B cell (primary cell): ENCODE results near the gene CHMP6. TPM values are rescaled to one million over a fixed set of nuclear protein-coding genes. Genes with fewer than 3 reads are reported as not detected.

Source experiments
- ATAC-seq: fragments of 200-7000 bp; cut with Tn5 transposase; one replicate; pipeline ENCODE4 v1.10.0; 2021; ENCODE audit warnings: low read depth, mild to moderate bottlenecking, moderate number of reproducible peaks, moderate library complexity
- CTCF ChIA-PET: fragments of 350-600 bp; sonication (Branson Sonifier 250); formaldehyde crosslinking; loops from one replicate; lab custom pipeline; 2021; ENCODE audit warnings: antibody characterized with exemption, inconsistent platforms; lab: Charles Lee
- POLR2A ChIA-PET: fragments of 350-600 bp; sonication (Branson Sonifier 250); formaldehyde crosslinking; loops from one replicate; lab custom pipeline; 2021; ENCODE audit warnings: antibody characterized with exemption; lab: Charles Lee
- DNase-seq: peaks from one replicate; pipeline ENCODE4 v3.0.0; 2013
- H2AFZ ChIP-seq: 2 replicates; pipeline ENCODE4 v1.6.1; 2012; ENCODE audit warnings: mild to moderate bottlenecking, low read depth, low read length; ENCODE audit not compliant: insufficient read depth, poor library complexity, severe bottlenecking
- H3K27ac ChIP-seq, 2 donors: 1 replicate in 1 of 2; 2 replicates in 1 of 2; pipeline ENCODE4 v1.5.1; 2012 to 2013; ENCODE audit warnings: low read length in 2 of 2, mild to moderate bottlenecking in 2 of 2, moderate library complexity in 1 of 2
- H3K27me3 ChIP-seq, 4 experiments: fragments of 200-600 bp in 1 of 4; sonication (generic) in 1 of 4; replicated peaks in 1 of 4; 1 replicate in 2 of 4; 2 replicates in 2 of 4; pipeline versions ENCODE4 v1.6.1 to v1.7.0; 2013 to 2016; ENCODE audit warnings: low read length in 3 of 4, mild to moderate bottlenecking in 2 of 4, mixed read lengths in 1 of 4, moderate library complexity in 1 of 4; ENCODE audit not compliant: insufficient read depth in 4 of 4, control insufficient read depth in 3 of 4; ENCODE audit errors: control extremely low read depth in 1 of 4
- H3K36me3 ChIP-seq, 2 experiments: replicated peaks in 1 of 2; 1 replicate in 1 of 2; 2 replicates in 1 of 2; pipeline versions ENCODE4 v1.6.1 to v1.7.1; 2013; ENCODE audit warnings: low read length in 1 of 2; ENCODE audit not compliant: insufficient read depth in 2 of 2, control insufficient read depth in 1 of 2; ENCODE audit errors: control extremely low read depth in 1 of 2, extremely low read depth in 1 of 2
- H3K4me1 ChIP-seq, 2 donors: fragments of 200-600 bp in 1 of 2; sonication (generic) in 1 of 2; 1 replicate in 1 of 2; 2 replicates in 1 of 2; pipeline versions ENCODE4 v1.5.1 to v1.6.1; 2013 to 2017; ENCODE audit warnings: low read length in 2 of 2; ENCODE audit not compliant: control insufficient read depth in 2 of 2, insufficient read depth in 2 of 2
- H3K4me2 ChIP-seq: replicated peaks from 2 replicates; pipeline ENCODE3; 2012; ENCODE audit warnings: mild to moderate bottlenecking, low read depth, low read length; ENCODE audit not compliant: poor library complexity, severe bottlenecking
- H3K4me3 ChIP-seq, 5 experiments: fragments of 200-600 bp in 1 of 5; sonication (generic) in 1 of 5; 1 replicate in 3 of 5; 2 replicates in 2 of 5; pipeline versions ENCODE4 v1.5.1 to v1.7.0; 2011 to 2016; ENCODE audit warnings: low read length in 4 of 5, mild to moderate bottlenecking in 4 of 5, low read depth in 2 of 5, control low read depth in 1 of 5, moderate library complexity in 1 of 5; ENCODE audit not compliant: insufficient read depth in 1 of 5; ENCODE audit errors: control extremely low read depth in 1 of 5, extremely low read depth in 1 of 5
- H3K79me2 ChIP-seq: fragments of 200-600 bp; sonication (generic); one replicate; pipeline ENCODE4 v1.6.0; 2016; ENCODE audit warnings: low read length; ENCODE audit not compliant: control insufficient read depth, insufficient read depth
- H3K9ac ChIP-seq: fragments of 200-600 bp; sonication (generic); 2 replicates; pipeline ENCODE4 v1.6.1; 2017; ENCODE audit warnings: mild to moderate bottlenecking, low read length, moderate library complexity
- H3K9me3 ChIP-seq, 3 donors: one replicate each; pipeline versions ENCODE4 v1.6.1 to v1.7.1; 2013; ENCODE audit warnings: low read length in 2 of 3; ENCODE audit not compliant: control insufficient read depth in 2 of 3, insufficient read depth in 1 of 3; ENCODE audit errors: control extremely low read depth in 1 of 3
- H4K20me1 ChIP-seq: 2 replicates; pipeline ENCODE4 v1.6.0; 2012; ENCODE audit warnings: mild to moderate bottlenecking, low read length; ENCODE audit not compliant: insufficient read depth, control insufficient read depth, poor library complexity, severe bottlenecking
- H3K27ac Mint-ChIP-seq: one replicate; pipeline ENCODE4 v1.8.0; 2021; ENCODE audit warnings: mixed read lengths
- H3K27me3 Mint-ChIP-seq: one replicate; pipeline ENCODE4 v1.8.0; 2021; ENCODE audit warnings: mixed read lengths
- H3K4me1 Mint-ChIP-seq: one replicate; pipeline ENCODE4 v1.8.0; 2021; ENCODE audit warnings: mixed read lengths
- H3K4me3 Mint-ChIP-seq: one replicate; pipeline ENCODE4 v1.8.0; 2021; ENCODE audit warnings: mixed read lengths
- H3K9me3 Mint-ChIP-seq: one replicate; pipeline ENCODE4 v1.8.0; 2022; ENCODE audit warnings: mixed read lengths; ENCODE audit not compliant: insufficient read depth
- EZH2 ChIP-seq: IDR thresholded peaks from 2 replicates; pipeline ENCODE4 v1.6.1; 2012; ENCODE audit warnings: borderline replicate concordance, low read depth, mild to moderate bottlenecking, moderate library complexity, low read length; ENCODE audit not compliant: insufficient read depth, poor library complexity, severe bottlenecking
- WGBS: methylation state at CpG from one replicate; pipeline ENCODE4 v1.1.5; 2013; ENCODE audit warnings: missing lambda C conversion rate; ENCODE audit not compliant: insufficient coverage; 5-methylcytosine and 5-hydroxymethylcytosine counted together
- intact Hi-C: fragments of 100-400 bp; cut with micrococcal nuclease; formaldehyde crosslinking; loops from one replicate; pipeline ENCODE4 v1.10.0; 2022
- polyA plus RNA-seq: library from polyadenylated mRNA; depleted of rRNA; stranded (reverse); fragments of >200 nt; gene quantifications from 2 replicates; pipeline ENCODE4 v1.2.3, GENCODE V29; 2012
- total RNA-seq, 2 donors: library from RNA; stranded (reverse); fragments of 120-200 nt in 1 of 2; gene quantifications; 1 replicate in 1 of 2; 2 replicates in 1 of 2; pipeline versions ENCODE4 v1.2.3 to v1.2.4, GENCODE V29; 2013 to 2022
- TF ChIP-seq, protein P1 (sequence below): fragments of 200-600 bp; IDR thresholded peaks from one replicate; pipeline ENCODE4 v1.8.0; 2022; ENCODE audit warnings: antibody characterized with exemption, mild to moderate bottlenecking

Gene CHMP6
- total and polyA plus RNA-seq, 2 donors (not counting 1 experiment from before 2014, with no cell fraction given) = 21.2 to 46.2 TPM

DNA sequence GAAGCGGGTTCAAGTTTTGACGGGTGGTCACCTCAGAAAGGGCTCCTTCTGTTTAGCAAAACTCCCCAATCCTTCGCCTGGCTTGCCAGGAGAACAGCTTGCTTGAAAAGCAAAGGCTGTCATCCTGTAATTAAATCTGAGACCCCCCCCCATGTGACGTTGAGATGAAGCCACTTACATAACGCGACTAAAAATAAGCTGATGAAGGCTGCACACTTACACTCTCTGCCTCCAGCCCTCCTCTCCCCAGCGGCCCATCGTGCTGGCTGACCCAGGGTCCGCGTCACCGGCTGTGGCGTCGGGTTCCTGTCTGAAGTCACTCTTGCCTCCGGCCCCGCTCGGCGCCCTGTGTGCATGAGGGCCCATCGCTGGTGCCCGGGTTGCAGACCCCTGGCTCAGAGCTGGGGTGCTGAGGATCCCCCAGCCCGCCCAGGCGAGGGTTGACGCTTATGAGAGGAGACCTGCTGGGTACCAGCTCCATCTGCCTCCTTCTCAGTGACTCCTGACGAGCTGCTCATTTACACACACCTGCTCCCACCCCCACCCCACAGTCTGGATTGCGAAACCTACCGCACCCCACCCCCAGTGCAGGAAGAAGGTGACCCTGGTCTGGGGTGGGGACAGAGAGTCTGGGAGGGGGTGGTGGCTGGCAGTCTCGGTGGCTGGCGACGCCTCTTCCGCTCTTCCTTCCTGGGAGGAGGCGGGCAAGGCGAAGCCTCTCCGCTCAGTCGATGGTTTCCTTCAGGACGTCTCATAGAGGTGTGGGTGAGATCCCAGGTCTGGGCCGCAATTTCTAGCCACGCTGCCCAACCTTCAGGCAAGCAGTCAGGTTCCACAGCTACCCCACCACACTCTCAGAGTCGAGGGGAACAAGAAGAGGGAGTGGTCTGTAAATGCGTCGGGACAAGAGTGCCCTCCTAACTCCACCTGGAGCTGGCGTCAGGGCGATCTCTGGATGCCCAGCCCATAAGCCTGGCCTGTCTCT is 40.2 kb downstream of the CHMP6 start:
- Histone ChIP-seq H3K4me1 (peaks cover 12 to 16% of the 10 kb centered on the region in 2 donors), H3K4me2 (no peak overlapping the region), H3K27ac (no peak overlapping the region), H3K9me3 (peaks cover 0 to 25% (median 2%) of the 10 kb centered on the region in 3 donors), H3K27me3 (peaks cover 0 to 61% (median 13%) of the 10 kb centered on the region in 4 experiments), H3K9ac (no peak overlapping the region), H2AFZ (no peak overlapping the region), H3K79me2 (no peaks in the 10 kb centered on the region), H3K4me3 (no peak overlapping the region), H3K36me3 (no peaks in the 10 kb centered on the region), H4K20me1 (no peaks in the 10 kb centered on the region)
- ATAC-seq (no peak), DNase-seq (no peak)
- Mint-ChIP-seq H3K4me3 (no peak overlapping the region), H3K27ac (no peak overlapping the region), H3K4me1 (peaks cover 13% of the 10 kb centered on the region), H3K27me3 (peaks cover 49% of the 10 kb centered on the region), H3K9me3 (no peaks in the 10 kb centered on the region)
- WGBS = 91% methylated on average over 22 of the region's 41 CpGs
- CTCF ChIA-PET = interaction anchor here (1.0 to 1.9 kb wide), 2 partner anchors 8 to 12 kb away, joined by 3 to 8 read pairs; no protein-coding TSS in a partner anchor
- TF ChIP-seq, protein P1, sequence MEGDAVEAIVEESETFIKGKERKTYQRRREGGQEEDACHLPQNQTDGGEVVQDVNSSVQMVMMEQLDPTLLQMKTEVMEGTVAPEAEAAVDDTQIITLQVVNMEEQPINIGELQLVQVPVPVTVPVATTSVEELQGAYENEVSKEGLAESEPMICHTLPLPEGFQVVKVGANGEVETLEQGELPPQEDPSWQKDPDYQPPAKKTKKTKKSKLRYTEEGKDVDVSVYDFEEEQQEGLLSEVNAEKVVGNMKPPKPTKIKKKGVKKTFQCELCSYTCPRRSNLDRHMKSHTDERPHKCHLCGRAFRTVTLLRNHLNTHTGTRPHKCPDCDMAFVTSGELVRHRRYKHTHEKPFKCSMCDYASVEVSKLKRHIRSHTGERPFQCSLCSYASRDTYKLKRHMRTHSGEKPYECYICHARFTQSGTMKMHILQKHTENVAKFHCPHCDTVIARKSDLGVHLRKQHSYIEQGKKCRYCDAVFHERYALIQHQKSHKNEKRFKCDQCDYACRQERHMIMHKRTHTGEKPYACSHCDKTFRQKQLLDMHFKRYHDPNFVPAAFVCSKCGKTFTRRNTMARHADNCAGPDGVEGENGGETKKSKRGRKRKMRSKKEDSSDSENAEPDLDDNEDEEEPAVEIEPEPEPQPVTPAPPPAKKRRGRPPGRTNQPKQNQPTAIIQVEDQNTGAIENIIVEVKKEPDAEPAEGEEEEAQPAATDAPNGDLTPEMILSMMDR = no peak
- no peak for TF ChIP-seq EZH2
- POLR2A ChIA-PET = no interaction called here
- intact Hi-C loops = loop anchor here (5.0 kb wide), 1 partner anchor 40 kb away; the partner anchor contains the start of gene CHMP6
